IMR-90 (cell line): ENCODE measurements around the gene ROCK1. TPM values are rescaled to one million over a fixed set of nuclear protein-coding genes. Genes with fewer than 3 reads are reported as not detected.

Experiments
- ATAC-seq: fragments of 200-7000 bp; cut with Tn5 transposase; 2 replicates; pipeline ENCODE4 v1.9.1; 2020; ENCODE audit warnings: low read depth, mild to moderate bottlenecking, moderate library complexity
- BruUV-seq: library from RNA; stranded (reverse); fragments of 400-500 nt; replicated peaks from 2 replicates; lab custom pipeline; 2021; lab: Mats Ljungman, UMichigan
- CTCF ChIA-PET: fragments of 300-600 bp; formaldehyde crosslinking; extraction: SDS; loops from one replicate; lab custom pipeline; 2021; ENCODE audit warnings: antibody characterized with exemption; lab: Yijun Ruan, JAX
- POLR2A ChIA-PET: fragments of 300-600 bp; sonication (Branson Sonifier 250); formaldehyde crosslinking; loops from one replicate; lab custom pipeline; 2022; ENCODE audit warnings: antibody characterized with exemption; ENCODE audit not compliant: unreplicated experiment; lab: Charles Lee
- DNase-seq: peaks from one replicate; pipeline ENCODE4 v3.0.0; 2013
- H2AFZ ChIP-seq: replicated peaks from 2 replicates; pipeline ENCODE3; 2013; ENCODE audit warnings: low read length, mild to moderate bottlenecking; ENCODE audit not compliant: poor library complexity
- H2AK5ac ChIP-seq: 2 replicates; pipeline ENCODE4 v1.6.1; 2013; ENCODE audit warnings: low read depth, low read length, inconsistent platforms
- H2AK9ac ChIP-seq: replicated peaks from 2 replicates; pipeline ENCODE3; 2013; ENCODE audit warnings: mild to moderate bottlenecking, low read depth, low read length, moderate library complexity; ENCODE audit not compliant: poor library complexity
- H2BK120ac ChIP-seq: 2 replicates; pipeline ENCODE4 v1.6.1; 2013; ENCODE audit warnings: low read depth, low read length, inconsistent platforms
- H2BK15ac ChIP-seq: 3 replicates; pipeline ENCODE4 v1.6.1; 2013; ENCODE audit warnings: low read depth, low read length, inconsistent platforms
- H2BK20ac ChIP-seq: 2 replicates; pipeline ENCODE4 v1.6.1; 2013; ENCODE audit warnings: low read depth, mild to moderate bottlenecking, inconsistent platforms, low read length, moderate library complexity
- H2BK5ac ChIP-seq: 2 replicates; pipeline ENCODE4 v1.6.1; 2013; ENCODE audit warnings: mild to moderate bottlenecking, low read depth, low read length, inconsistent platforms; ENCODE audit not compliant: poor library complexity, severe bottlenecking
- H3K14ac ChIP-seq: replicated peaks from 2 replicates; pipeline ENCODE4 v1.6.1; 2013; ENCODE audit warnings: low read depth, low read length, inconsistent platforms
- H3K18ac ChIP-seq: 2 replicates; pipeline ENCODE4 v1.6.1; 2013; ENCODE audit warnings: low read depth, low read length, control low read depth
- H3K23ac ChIP-seq: 2 replicates; pipeline ENCODE4 v1.6.1; 2013; ENCODE audit warnings: low read depth, low read length, inconsistent platforms
- H3K27ac ChIP-seq: 2 replicates; pipeline ENCODE4 v1.5.1; 2013; ENCODE audit warnings: mild to moderate bottlenecking, control low read depth, low read length; ENCODE audit not compliant: insufficient read depth
- H3K27me3 ChIP-seq: 2 replicates; pipeline ENCODE4 v1.6.1; 2013; ENCODE audit warnings: low read length; ENCODE audit not compliant: control insufficient read depth, insufficient read depth
- H3K36me3 ChIP-seq: 2 replicates; pipeline ENCODE4 v1.6.1; 2013; ENCODE audit warnings: low read length, mixed read lengths; ENCODE audit not compliant: control insufficient read depth, insufficient read depth
- H3K4ac ChIP-seq: 2 replicates; pipeline ENCODE4 v1.6.1; 2013; ENCODE audit warnings: low read depth, low read length, inconsistent platforms
- H3K4me1 ChIP-seq: 2 replicates; pipeline ENCODE4 v1.6.1; 2013; ENCODE audit warnings: low read length, mixed read lengths; ENCODE audit not compliant: control insufficient read depth, insufficient read depth
- H3K4me2 ChIP-seq: 2 replicates; pipeline ENCODE4 v1.6.1; 2013; ENCODE audit warnings: low read depth, mild to moderate bottlenecking, control low read depth, low read length, moderate library complexity
- H3K4me3 ChIP-seq: 2 replicates; pipeline ENCODE4 v1.5.1; 2013; ENCODE audit warnings: low read depth, mild to moderate bottlenecking, control low read depth, low read length, moderate library complexity; ENCODE audit not compliant: insufficient read depth
- H3K56ac ChIP-seq: 2 replicates; pipeline ENCODE4 v1.6.1; 2013; ENCODE audit warnings: low read length, inconsistent platforms; ENCODE audit not compliant: insufficient read depth; ENCODE audit errors: extremely low read depth
- H3K79me1 ChIP-seq, 2 experiments: 2 replicates each; pipeline ENCODE4 v1.6.1; 2013; ENCODE audit warnings: low read length in 2 of 2, inconsistent platforms in 1 of 2, low read depth in 1 of 2
- H3K9ac ChIP-seq: 2 replicates; pipeline ENCODE4 v1.6.1; 2013; ENCODE audit warnings: low read depth, low read length, control low read depth
- H3K9me1 ChIP-seq: 2 replicates; pipeline ENCODE4 v1.6.1; 2013; ENCODE audit warnings: low read length, inconsistent platforms; ENCODE audit not compliant: insufficient read depth
- H3K9me3 ChIP-seq: 2 replicates; pipeline ENCODE4 v1.6.1; 2013; ENCODE audit warnings: low read length; ENCODE audit not compliant: control insufficient read depth, insufficient read depth
- H4K20me1 ChIP-seq: 2 replicates; pipeline ENCODE4 v1.6.1; 2013; ENCODE audit warnings: low read length, inconsistent platforms; ENCODE audit not compliant: insufficient read depth
- H4K5ac ChIP-seq: 2 replicates; pipeline ENCODE4 v1.6.1; 2013; ENCODE audit warnings: mild to moderate bottlenecking, low read depth, low read length, control low read depth
- H4K8ac ChIP-seq, 2 experiments: 2 replicates each; pipeline ENCODE4 v1.6.1; 2013; ENCODE audit warnings: low read depth in 2 of 2, low read length in 2 of 2, control low read depth in 1 of 2, inconsistent platforms in 1 of 2
- H4K91ac ChIP-seq: 2 replicates; pipeline ENCODE4 v1.6.1; 2013; ENCODE audit warnings: low read depth, low read length, inconsistent platforms; ENCODE audit not compliant: insufficient read depth
- BHLHE40 ChIP-seq: fragments of 150-350 bp; IDR thresholded peaks from 2 replicates; pipeline ENCODE4 v1.6.1; 2016; ENCODE audit warnings: mild to moderate bottlenecking, low read depth, low read length
- CEBPB ChIP-seq: IDR thresholded peaks from 2 replicates; pipeline ENCODE4 v1.6.1; 2012; ENCODE audit warnings: low read depth, low read length, improper control_type of control experiment
- MAFK ChIP-seq: IDR thresholded peaks from 2 replicates; pipeline ENCODE4 v1.6.1; 2012; ENCODE audit warnings: low read depth, low read length, improper control_type of control experiment
- POLR2A ChIP-seq: IDR thresholded peaks from 2 replicates; pipeline ENCODE4 v1.6.1; 2012; ENCODE audit warnings: mild to moderate bottlenecking, low read depth, low read length
- RFX5 ChIP-seq: IDR thresholded peaks from 2 replicates; pipeline ENCODE4 v1.8.0; 2012; ENCODE audit warnings: low read depth, mild to moderate bottlenecking, low read length, moderate library complexity
- WGBS, 2 experiments: methylation state at CpG; one replicate each; pipeline versions ENCODE4 v1.1.5 to v1.1.7; 2013; ENCODE audit warnings: missing lambda C conversion rate in 2 of 2; ENCODE audit not compliant: insufficient read length in 1 of 2; ENCODE audit errors: extremely low coverage in 2 of 2; 5-methylcytosine and 5-hydroxymethylcytosine counted together
- dilution Hi-C: fragments of 300-500 bp; cut with HindIII; formaldehyde crosslinking; loops from one replicate; pipeline ENCODE4 v1.14.3; 2018; ENCODE audit warnings: low sequenced_read_pairs; ENCODE audit not compliant: unreplicated experiment
- in situ Hi-C: fragments of 300-500 bp; cut with MboI; formaldehyde crosslinking; loops from 3 replicates; pipeline ENCODE4 v1.14.3; 2019; ENCODE audit warnings: low sequenced_read_pairs, inconsistent platforms, mixed read lengths
- intact Hi-C: fragments of 100-400 bp; cut with micrococcal nuclease; formaldehyde crosslinking; loops from 2 replicates; pipeline ENCODE4 v1.10.0; 2022
- polyA plus RNA-seq, 3 experiments: library from polyadenylated mRNA; depleted of rRNA; stranded (reverse); fragments of >200 nt; gene quantifications; 2 replicates each; pipeline ENCODE4 v1.2.3, GENCODE V29; 2012; ENCODE audit warnings: low replicate concordance in 1 of 3
- total RNA-seq: library from RNA; depleted of rRNA; stranded (reverse); fragments of >200 nt; gene quantifications from 2 replicates; pipeline ENCODE4 v1.2.3, GENCODE V29; 2012

ROCK1 gene
- total and polyA plus RNA-seq, 2 of the 4 experiments (the other 2 are of a cell fraction): 9.9 to 17.0 TPM

DNA sequence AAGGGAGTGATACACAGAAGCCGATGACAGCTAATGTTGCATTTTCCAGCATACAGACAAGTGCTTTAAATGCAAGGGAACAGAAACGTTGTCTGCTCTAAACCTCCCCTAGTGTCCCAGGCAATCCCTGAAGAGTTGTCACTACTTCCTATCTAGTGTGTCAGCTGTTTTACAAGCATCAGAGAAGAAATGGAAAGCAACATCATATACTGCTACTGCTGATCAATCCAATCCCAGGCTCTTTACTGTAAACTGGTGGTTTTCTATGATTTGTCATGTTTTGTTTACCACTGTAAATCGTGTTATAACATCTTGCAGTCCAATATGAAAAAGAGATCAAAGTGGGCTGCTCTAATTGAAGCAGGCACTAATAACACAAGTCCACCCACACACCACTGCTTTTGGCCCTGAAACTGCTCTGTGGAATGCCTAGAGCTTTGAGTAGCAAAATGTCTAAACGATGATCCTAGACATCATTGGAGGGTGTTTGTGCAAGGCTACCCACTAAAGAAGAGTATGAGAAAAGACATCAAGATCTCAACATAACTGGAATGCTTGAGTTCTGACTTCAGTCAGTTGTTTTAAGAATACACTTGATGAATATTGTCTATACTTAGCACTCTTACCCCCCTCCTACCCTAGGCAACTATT, 18.1 kb upstream of the ROCK1 start:
- no peak overlapping the region for H4K91ac ChIP-seq
- H4K20me1 ChIP-seq: no peaks in the 10 kb centered on the region
- peak; percentile 94 for ATAC-seq
- H3K27me3 ChIP-seq: no peaks in the 10 kb centered on the region
- intact Hi-C loops (loop anchor here (5.0 to 10.0 kb wide), 2 partner anchors 37 to 195 kb away; no protein-coding TSS in a partner anchor), dilution Hi-C loops (no loop called here), in situ Hi-C loops (no loop called here)
- peak overlapping the region; percentile 71 for H2BK5ac ChIP-seq
- POLR2A ChIA-PET: interaction anchor here (1.1 kb wide), 1 partner anchor 18 kb away, joined by 3 read pairs; the partner anchor contains the start of gene ROCK1
- no peaks in the 10 kb centered on the region for H3K79me1 ChIP-seq
- BruUV-seq: no TSS peak
- H3K4me3 ChIP-seq: no peak overlapping the region
- no peak overlapping the region for H2BK15ac ChIP-seq
- H3K23ac ChIP-seq: no peak overlapping the region
- H2BK20ac ChIP-seq: peak overlapping the region; percentile 15; the same call in 1 of the 2 replicates
- no peaks in the 10 kb centered on the region for H3K9me3 ChIP-seq
- H3K4me2 ChIP-seq: peak overlapping the region; percentile 54; the same call in 1 of the 2 replicates
- H3K56ac ChIP-seq: peak overlapping the region; percentile 51; the same call in 1 of the 2 replicates
- CTCF ChIA-PET: no interaction called here
- H4K8ac ChIP-seq: peak overlapping the region in 1 of 2 experiments; percentile 44; a peak in 2 of 4 replicates
- DNase-seq: peak; percentile 83
- peak overlapping the region; percentile 57; the same call in 1 of the 2 replicates for H3K18ac ChIP-seq
- H3K36me3 ChIP-seq: no peaks in the 10 kb centered on the region
- H3K4ac ChIP-seq: 0 out of 2 replicates have a peak overlapping the region, but pooled peaks have one; percentile 3
- no CpG with 5 or more reads among the region's 4 CpGs for WGBS, 2 experiments
- H2AK5ac ChIP-seq: peak overlapping the region; percentile 7; the same call in 1 of the 2 replicates
- H3K9ac ChIP-seq: no peak overlapping the region
- H3K14ac ChIP-seq: peak overlapping the region; percentile 16; the same call in 1 of the 2 replicates
- H3K9me1 ChIP-seq: no peaks in the 10 kb centered on the region
- TF ChIP-seq MAFK (no peak), BHLHE40 (0 out of 2 replicates have a peak, but pooled peaks have one; percentile 40), CEBPB (0 out of 2 replicates have a peak, but pooled peaks have one; percentile 21), RFX5 (no peak), POLR2A (no peak)
- no peak overlapping the region for H2AFZ ChIP-seq
- H2AK9ac ChIP-seq: no peak overlapping the region
- H3K4me1 ChIP-seq: peaks cover 3% of the 10 kb centered on the region; the same call in 1 of the 2 replicates
- H3K27ac ChIP-seq: no peak overlapping the region
- H2BK120ac ChIP-seq: peak overlapping the region; percentile 36
- peak overlapping the region; percentile 43; the same call in 1 of the 2 replicates for H4K5ac ChIP-seq
